ENCODE results near the gene OR6Y1. TPM values are rescaled to one million over a fixed set of nuclear protein-coding genes. Genes with fewer than 3 reads are reported as not detected.

The OR6Y1 gene
- total and polyA plus RNA-seq, 4 donors, result not detected

- Histone ChIP-seq H3K36me3 (ENCODE audit: control insufficient read depth in 4 of 4, insufficient read depth in 3 of 4, low read depth in 1 of 4, low read length in 3 of 4) (no peaks in the 10 kb centered on the region), H3K9me3 (ENCODE audit: control insufficient read depth in 4 of 4, low read length in 3 of 4) (peaks cover 3 to 8% (median 6%) of the 10 kb centered on the region in 4 donors), H3K27ac (ENCODE audit: low read depth in 1 of 2, low read length in 2 of 2) (no peak overlapping the region), H3K4me3 (ENCODE audit: low read depth in 1 of 3, low read length in 3 of 3) (no peak overlapping the region), H3K27me3 (ENCODE audit: control insufficient read depth in 4 of 4, insufficient read depth in 4 of 4, low read length in 3 of 4) (peaks cover 0 to 5% (median 0%) of the 10 kb centered on the region in 4 donors), H3K4me1 (ENCODE audit: control insufficient read depth in 4 of 4, insufficient read depth in 4 of 4, low read length in 3 of 4) (no peaks in the 10 kb centered on the region), H3K9ac (ENCODE audit: low read depth in 1 of 2, low read length in 2 of 2) (no peak overlapping the region)
- no peak for TF ChIP-seq RXRA (IDR thresholded peaks at IDR 0.05)
- no peak for TF ChIP-seq SP1 (IDR thresholded peaks at IDR 0.05)
- TF ChIP-seq HNF4A (conservative IDR thresholded peaks at IDR 0.05), result no peak
- no peak for TF ChIP-seq NR2F2 (IDR thresholded peaks at IDR 0.05)
- no peak for TF ChIP-seq GABPA (IDR thresholded peaks at IDR 0.05 in 1 of 2, conservative IDR thresholded peaks at IDR 0.05 in 1 of 2)
- no peak for TF ChIP-seq FOXA1 (IDR thresholded peaks at IDR 0.05)
- TF ChIP-seq ATF3 (IDR thresholded peaks at IDR 0.05), result no peak
- TF ChIP-seq YY1 (IDR thresholded peaks at IDR 0.05), result no peak
- no peak for TF ChIP-seq CTCF (IDR thresholded peaks at IDR 0.05; ENCODE audit: low read depth, low read length, missing input control)
- no peak for TF ChIP-seq EGR1 (IDR thresholded peaks at IDR 0.05; ENCODE audit: low read depth in 2 of 2)
- TF ChIP-seq JUND (IDR thresholded peaks at IDR 0.05), result no peak
- no peak for TF ChIP-seq ZBTB33 (IDR thresholded peaks at IDR 0.05)
- no peak for TF ChIP-seq FOXA2 (IDR thresholded peaks at IDR 0.05)
- no peak for TF ChIP-seq RAD21 (IDR thresholded peaks at IDR 0.05)
- TF ChIP-seq REST (IDR thresholded peaks at IDR 0.05), result no peak
- TF ChIP-seq TAF1 (conservative IDR thresholded peaks at IDR 0.05), result no peak
- DNase-seq (ENCODE audit: low spot score), result no peak
- 71% methylated on average over 4 of the region's 4 CpGs for WGBS
These were observed 29.8 kb upstream of the OR6Y1 start for GRCh38 chr1:158583962-158584361.

- WGBS, result 63% methylated on average over 1 of the region's 1 CpG
- H3K36me3 ChIP-seq (ENCODE audit: control insufficient read depth in 4 of 4, insufficient read depth in 3 of 4, low read depth in 1 of 4, low read length in 3 of 4), result no peaks in the 10 kb centered on the region
- no peaks in the 10 kb centered on the region for H3K9me3 ChIP-seq (ENCODE audit: control insufficient read depth in 4 of 4, low read length in 3 of 4)
- no peak within 1 kb of the TSS for H3K27ac ChIP-seq (ENCODE audit: low read depth in 1 of 2, low read length in 2 of 2)
- no peak within 1 kb of the TSS for H3K9ac ChIP-seq (ENCODE audit: low read depth in 1 of 2, low read length in 2 of 2)
- DNase-seq (ENCODE audit: low spot score), result no peak
- peaks cover 0 to 7% (median 0%) of the 10 kb centered on the region in 4 donors for H3K27me3 ChIP-seq (ENCODE audit: control insufficient read depth in 4 of 4, insufficient read depth in 4 of 4, low read length in 3 of 4)
- H3K4me1 ChIP-seq (ENCODE audit: control insufficient read depth in 4 of 4, insufficient read depth in 4 of 4, low read length in 3 of 4), result no peaks in the 10 kb centered on the region
- H3K4me3 ChIP-seq (ENCODE audit: low read depth in 1 of 3, low read length in 3 of 3), result no peak within 1 kb of the TSS
- TF ChIP-seq ZBTB33 (IDR thresholded peaks at IDR 0.05) (no peak), FOXA2 (IDR thresholded peaks at IDR 0.05) (no peak), HNF4G (IDR thresholded peaks at IDR 0.05) (no peak), NR2F2 (IDR thresholded peaks at IDR 0.05) (no peak), FOXA1 (IDR thresholded peaks at IDR 0.05) (no peak), HNF4A (conservative IDR thresholded peaks at IDR 0.05) (no peak), RXRA (IDR thresholded peaks at IDR 0.05) (no peak), EGR1 (IDR thresholded peaks at IDR 0.05; ENCODE audit: low read depth in 2 of 2) (no peak), REST (IDR thresholded peaks at IDR 0.05) (no peak)
These were observed 25.5 kb upstream of the OR6Y1 start, which contains the start of gene OR10X1 for GRCh38 chr1:158579733-158580132. OR10X1 (minus strand) TSS chr1:158579899; CDS start chr1:158579899, 0 bp downstream.

All from liver (tissue), 9 donors.